HG02840 (cell line): ENCODE measurements around the gene KIRREL2.
"Not testable (repeated sequence)": the region's sequence is repeated elsewhere in the genome, so short reads cannot be mapped to it uniquely, and the experiment has no call there.

ENCODE experiments used
- ATAC-seq: cut with Tn5 transposase; IDR thresholded peaks from one replicate; pipeline ENCODE4 v1.9.1; 2021; ENCODE audit warnings: mild to moderate bottlenecking, moderate library complexity, moderate number of reproducible peaks; ENCODE audit not compliant: unreplicated experiment, low FRiP score

The KIRREL2 gene

DNA sequence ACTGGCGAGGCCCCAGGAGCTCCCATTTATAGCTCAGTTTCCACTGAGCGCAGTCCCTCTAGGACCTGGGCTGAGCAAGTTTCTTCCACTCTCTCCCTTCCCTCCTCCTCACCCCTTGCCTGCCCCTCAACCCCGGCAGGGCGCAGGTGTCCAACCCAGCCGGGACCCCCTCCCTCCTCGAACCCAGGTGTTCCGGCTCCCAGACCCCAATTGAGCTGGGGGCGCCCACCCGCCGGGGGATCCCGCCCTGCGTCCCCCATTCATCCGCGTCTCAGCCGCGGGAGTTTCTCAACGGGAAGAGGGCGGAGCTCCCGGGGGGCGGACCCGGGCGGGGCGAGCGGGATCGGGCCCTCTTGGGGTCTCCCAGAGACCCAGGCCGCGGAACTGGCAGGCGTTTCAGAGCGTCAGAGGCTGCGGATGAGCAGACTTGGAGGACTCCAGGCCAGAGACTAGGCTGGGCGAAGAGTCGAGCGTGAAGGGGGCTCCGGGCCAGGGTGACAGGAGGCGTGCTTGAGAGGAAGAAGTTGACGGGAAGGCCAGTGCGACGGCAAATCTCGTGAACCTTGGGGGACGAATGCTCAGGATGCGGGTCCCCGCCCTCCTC, at the start of gene KIRREL2:
Gene KIRREL2, plus strand, starts transcription at position 366 of the 604 bp plus-strand sequence. Its CDS starts 209 bp downstream, at position 575.
- no peak for ATAC-seq

DNA sequence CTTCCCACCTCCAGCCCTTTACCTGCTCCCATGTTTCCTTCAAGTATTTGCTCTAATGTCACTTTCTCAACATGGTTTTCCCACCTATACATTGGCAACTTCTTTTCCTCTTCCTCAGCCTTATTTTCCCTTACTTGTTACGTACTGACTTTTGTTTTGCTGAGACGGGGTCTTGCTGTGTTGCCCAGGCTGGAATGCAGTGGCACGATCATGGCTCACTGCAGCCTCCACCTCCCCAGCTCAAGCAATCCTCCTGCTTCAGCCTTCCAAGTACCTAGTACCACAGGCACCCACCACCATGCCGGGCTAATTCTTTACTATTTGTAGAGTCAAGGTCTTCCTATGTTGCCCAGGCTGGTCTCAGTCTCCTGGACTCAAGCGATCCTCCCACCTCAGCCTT, 49.1 kb upstream of the KIRREL2 start:
- ATAC-seq, result no peak

DNA sequence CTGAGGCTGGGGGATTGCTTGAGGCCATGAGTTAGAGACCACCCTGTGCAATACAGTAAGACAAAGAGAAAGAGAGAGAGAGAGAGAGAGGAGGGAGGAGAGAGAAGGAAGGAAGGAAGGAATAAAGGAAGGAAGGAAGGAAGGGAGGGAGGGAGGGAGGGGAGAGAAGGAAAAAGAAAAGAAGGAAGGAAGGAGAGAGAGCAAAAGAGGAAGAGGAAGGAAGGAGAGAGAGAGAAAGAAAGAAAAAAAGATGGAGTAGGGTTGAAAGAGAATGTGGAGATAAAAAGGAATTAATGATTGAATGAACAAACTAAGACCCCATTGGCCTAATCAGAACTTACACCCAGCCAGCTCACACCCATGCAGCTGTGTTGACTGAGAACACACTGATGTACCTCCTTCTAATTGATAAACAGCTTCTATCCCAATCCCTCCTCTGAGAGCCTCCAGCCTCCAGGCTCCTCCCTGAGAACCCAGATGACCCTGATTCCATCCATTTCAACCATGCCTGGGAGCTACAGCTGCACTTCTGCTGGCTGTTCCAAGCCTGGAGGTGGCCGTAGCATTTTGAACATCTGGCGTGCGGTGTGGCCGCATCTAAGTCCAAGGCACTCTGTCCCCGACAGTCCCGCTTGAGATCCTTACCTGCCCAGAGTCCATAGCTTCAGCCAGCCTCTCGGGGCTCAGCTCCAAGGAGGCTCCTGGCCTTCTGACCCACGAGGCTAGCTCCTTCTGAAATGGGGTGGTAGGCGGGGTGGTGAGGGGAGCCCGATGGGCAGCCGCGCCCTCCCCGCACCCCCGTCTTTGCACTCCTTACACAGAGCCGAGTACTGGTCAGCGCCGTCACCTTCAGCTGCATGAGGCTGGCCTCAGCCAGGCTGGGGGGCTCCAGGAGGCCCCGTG, 45.1 kb upstream of the KIRREL2 start:
- ATAC-seq, result no peak

DNA sequence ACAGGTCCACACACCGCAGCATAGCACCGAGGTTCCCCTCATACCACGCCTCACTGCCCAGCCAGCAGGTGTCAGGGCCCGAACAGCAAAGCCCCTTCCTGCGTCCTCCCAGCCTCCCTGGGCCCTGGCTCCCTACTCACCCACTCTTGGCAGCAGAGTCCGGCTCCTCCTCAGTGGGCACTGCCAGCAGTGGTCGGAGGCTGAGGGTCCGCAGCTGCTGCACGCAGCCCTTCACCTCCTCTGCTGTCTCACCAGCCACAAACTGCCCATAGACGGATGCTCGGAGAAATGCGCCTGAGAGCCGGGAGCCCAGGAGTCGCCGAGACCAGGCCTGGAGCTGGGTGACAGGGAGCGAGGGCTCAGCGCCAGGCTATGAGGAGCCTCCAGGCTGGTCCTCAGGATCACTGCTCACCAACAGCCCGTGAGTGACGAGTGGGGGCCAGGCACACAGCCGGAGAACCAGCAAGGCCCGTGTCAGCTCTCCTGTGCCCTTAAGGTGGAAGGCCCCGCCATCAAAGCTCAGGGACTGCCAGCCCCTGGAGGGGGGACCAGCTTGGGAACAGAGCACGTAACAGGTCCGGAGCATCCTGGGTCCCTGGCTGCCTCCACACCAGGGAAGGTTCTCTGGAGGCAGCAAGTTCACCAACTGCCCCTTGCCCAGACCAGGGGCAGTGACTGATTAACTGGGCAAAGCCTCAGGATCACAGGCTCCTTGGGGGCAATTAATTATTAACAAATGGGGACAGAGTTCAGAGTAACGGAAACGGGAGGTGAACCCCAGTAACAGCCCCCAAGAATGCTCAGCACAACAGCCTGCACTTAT, 44.3 kb upstream of the KIRREL2 start, which contains the start of gene PRODH2:
Gene PRODH2, minus strand, starts transcription at position 626 of the 823 bp plus-strand sequence. Its CDS starts 40 bp downstream, at position 586.
- no peak for ATAC-seq

DNA sequence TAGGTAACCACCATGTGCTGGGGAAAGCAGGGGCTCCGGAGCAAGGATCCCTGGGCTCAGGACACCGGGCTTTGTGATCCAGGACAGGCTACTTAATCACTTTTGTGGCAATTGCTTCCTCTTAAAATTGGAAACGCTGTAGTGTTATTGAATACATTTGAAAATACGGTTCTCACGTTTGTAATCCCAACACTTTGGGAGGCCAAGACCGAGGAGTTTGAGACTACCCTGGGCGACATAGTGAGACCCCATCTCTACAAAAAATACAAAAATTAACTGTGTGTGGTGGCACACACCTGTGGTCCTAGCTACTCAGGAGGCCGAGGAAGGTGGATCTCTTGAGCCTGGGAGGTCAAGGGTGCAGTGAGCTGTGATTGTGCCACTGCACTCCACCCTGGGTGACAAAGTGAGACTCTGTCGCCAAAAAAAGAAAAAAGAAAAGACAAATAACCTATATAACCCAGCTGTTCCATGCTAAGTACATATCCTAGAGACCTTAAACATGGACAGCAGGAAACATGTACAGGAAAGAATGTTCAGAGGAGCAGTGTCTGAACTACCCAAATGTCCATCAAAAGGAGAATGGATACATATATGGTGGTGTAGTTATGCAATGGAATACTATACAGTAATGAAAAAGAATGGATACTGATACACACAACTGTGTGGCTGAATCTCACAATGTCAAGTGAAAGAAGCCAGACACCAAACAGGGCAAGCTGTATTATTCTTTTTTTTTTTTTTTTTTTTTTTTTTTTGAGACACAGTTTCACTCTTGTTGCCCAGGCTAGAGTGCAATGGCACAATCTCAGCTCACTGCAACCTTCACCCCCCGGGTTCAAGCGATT, 43.4 kb upstream of the KIRREL2 start:
- no peak for ATAC-seq

DNA sequence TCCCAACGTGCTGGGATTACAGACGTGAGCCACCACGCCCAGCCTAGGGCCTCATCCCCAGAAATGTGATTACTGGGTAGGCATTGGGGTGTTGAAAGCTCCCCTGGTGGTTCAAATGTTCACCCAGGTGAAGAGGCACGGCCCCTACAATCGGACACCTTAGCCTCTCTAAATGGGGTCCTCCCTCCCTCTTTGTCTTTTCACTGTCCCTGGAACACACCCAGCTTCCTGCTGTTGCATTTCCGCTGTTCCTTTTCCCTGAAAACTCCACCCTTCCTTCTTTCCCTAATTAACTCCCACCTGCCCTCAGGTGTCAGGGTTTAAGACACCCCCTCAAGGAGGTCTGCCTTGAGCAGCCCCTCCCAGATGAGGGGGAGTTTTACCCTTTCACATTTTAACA, 40.4 kb upstream of the KIRREL2 start:
- ATAC-seq, result no peak

DNA sequence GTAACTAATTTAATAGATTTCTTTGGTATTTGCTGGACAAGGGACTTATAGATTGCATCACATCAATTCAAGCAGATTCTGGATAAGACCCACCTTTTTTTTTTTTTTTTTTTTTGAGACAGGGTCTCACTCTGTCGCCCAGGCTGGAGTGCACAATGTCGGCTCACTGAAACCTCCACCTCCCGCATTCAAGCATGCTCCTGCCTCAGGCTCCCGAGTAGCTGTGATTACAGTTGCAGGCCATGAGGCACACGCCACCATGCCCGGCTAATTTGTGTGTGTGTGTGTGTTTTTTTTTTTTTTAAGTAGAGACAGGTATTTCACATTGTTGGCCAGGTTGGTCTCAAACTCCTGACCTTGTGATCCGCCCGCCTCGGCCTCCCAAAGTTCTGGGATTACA, 39.9 kb upstream of the KIRREL2 start:
- ATAC-seq, result no peak

DNA sequence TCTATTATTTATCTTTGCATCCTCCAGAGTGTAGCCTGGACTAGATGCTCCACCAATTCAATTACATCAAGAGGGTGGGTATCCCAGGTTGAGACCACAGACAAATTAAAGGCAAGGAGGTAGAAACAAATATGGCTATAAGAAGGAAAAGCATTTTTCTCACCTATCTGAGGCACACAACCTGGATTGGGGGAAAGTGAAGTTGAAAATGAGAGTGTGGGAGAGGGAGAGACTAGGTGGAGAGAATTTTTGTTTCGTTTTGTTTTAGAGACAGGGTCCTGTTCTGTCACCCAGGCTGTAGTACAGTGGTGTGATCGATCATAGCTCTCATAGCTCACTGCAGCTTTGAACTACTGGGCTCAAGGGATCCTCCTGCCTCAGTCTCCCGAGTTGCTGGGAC, 38.3 kb upstream of the KIRREL2 start:
- no peak for ATAC-seq

DNA sequence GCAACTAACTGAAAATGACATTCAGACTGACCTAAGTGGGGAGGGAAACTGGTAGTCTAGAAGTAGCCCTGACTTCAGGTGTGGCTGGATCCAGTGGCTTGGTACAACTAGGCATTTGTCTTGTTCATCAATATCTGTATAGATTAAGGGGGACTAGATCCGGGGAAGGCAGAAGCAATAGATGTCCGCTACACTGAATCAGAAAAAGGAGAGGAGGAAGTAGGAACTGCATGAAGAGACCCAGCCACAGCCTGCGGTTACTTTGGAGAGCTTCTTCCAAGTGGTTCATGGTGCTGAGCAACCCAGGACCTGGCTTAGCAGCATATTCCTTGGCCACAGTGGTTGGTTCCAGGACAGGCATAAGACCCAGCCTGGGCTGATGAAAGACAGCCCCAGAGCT, 34.1 kb upstream of the KIRREL2 start:
- ATAC-seq, result no peak

DNA sequence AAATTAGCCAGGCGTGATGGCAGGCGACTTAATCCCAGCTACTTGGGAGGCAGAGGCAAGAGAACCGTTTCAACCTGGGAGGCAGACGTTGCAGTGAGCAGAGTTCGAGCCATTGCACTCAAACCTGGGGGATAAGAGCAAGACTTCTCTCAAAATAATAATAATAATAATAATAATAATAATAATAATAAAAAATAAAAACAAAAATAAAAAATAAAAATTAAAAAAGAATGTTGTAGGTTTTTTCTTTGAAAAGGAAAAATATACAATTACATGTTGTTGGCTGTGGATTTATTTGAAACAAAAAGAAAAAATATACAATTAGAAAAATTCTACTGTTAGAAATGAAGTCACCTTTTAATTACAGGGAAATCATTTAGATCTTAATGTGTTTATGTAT, 32.6 kb upstream of the KIRREL2 start:
- ATAC-seq, result no peak

DNA sequence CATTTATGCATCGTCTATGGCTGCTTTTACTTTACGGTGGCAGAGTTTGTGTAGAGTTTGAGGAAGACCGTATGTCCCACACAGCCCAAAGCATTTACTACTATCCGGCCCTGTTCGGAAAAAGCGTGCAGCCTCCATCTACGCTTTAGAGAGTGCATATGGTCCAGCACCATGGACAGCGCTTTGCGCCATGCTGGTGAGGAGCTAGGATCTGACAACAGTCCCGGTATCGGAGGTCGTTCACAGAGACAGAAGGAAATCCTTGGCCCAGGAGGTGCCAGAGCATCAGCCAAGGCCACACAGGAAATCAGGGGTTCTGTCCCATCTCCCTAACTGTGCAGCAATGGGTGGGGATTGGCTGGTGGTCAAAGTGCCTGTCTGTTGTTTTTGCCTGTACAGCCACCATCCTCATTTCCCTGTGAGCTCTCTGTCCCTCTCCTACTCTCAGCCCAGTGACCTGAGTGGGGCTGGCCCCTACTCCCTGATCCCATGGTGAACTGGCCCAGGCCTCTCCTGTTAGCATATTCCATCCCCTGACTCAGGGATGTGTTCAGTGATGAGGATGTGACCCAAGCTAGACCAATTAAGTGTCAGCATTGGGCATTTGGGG, 27.9 kb upstream of the KIRREL2 start:
- ATAC-seq, result no peak

DNA sequence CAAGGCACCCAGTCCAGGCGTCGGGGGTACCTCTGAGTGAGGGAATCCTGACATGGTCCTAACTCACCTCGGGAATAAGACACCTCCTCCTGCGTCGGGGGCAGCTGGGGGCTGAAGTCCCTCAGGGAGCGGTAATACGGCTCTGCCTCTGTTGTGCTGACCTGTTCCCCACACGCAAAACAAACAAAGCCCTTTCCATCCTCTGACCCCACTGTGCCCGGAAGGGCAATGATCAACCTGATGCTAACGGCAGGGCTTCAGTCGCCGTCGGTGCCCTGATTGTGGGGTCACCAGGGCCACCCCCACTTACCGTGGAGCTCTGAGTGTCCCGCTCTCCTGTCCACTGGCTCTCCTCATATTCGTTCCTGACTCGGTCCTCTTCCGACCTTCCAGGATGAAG, 25.7 kb upstream of the KIRREL2 start:
- no peak for ATAC-seq

DNA sequence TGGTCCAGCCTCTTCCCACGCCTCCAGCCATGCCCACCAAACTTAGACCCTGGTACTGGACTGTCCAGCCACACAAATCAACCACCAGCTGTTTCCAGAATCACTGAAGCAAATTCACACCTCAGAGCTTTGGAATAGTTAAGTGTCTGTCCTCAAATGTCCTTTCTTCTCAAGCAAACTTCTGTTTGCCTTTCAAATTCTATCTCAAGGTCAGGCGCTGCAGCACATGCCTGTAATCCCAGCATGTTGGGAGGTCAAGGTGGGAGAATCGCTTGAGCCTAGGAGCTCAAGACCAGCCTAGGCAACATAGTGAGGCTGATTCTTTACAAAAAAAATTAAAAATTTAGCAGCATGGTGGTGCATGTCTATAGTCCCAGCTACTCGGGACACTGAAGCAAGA, 24.7 kb upstream of the KIRREL2 start:
- ATAC-seq, result no peak

DNA sequence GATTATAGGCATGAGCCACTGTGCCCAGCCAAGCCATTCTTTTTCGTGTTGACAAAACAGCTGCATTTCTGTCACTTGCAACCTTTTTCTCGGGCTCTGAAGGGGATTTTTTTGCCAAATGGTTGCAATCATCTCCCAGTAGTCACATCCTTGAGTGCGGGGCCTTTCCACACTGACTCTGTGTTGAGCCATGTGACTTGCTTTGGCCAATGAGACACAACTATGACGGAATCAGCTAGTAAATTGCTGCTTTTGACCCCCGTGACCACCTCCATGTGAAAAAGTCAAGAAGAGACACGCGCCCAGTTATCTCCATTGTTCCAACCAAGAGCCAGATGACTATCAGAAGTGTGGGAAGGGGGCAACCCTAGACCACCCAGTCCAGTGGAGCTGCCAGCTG, 22.7 kb upstream of the KIRREL2 start:
- ATAC-seq, result no peak

DNA sequence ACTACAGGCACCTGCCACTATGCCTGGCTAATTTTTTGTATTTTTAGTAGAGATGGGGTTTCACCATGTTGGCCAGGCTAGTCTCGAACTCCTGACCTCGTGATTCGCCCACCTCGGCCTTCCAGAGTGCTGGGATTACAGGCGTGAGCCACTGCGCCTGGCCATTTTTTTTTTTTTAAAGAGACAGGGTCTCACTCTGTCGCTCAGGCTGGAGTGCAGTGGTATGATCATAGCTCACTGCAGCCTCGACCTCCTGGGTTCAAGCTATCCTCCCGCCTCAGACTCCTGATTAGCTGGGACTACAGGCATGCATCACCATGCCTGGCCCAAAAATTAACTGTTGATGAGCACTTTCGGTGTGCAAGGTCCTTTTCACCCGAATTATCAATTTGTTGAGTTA, 20.6 kb upstream of the KIRREL2 start:
- ATAC-seq, result not testable (repeated sequence)

DNA sequence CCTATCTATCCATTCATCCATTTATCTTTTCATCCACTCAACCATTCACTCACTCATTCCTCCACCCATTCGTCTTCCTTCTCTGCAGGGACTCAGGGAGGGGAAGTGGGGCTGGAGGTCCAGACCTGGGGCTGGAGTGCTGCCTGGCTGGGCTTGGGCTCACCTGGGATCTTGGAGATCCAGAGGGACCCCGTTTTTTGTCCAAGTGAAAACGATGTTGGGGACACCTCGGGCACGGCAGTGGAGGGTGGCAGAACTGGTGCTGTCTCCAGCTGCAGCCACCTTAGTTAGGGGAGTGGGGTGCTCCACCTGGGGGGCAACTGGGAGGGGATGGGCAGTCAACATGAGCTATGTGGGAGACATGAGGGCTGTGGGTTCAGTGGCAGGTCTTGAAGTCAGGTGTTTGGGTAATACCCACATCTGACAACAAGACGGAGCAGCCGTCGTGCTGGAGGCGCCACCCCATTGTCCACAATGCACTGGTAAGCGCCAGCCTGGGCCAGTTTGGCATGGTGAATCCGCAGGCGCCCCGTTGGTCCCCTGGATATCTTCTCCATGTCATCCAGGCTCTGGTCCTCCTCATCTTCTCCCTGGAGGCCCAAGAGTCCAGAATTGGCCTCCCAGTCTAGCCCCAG, 14.6 kb upstream of the KIRREL2 start:
- ATAC-seq, result no peak

DNA sequence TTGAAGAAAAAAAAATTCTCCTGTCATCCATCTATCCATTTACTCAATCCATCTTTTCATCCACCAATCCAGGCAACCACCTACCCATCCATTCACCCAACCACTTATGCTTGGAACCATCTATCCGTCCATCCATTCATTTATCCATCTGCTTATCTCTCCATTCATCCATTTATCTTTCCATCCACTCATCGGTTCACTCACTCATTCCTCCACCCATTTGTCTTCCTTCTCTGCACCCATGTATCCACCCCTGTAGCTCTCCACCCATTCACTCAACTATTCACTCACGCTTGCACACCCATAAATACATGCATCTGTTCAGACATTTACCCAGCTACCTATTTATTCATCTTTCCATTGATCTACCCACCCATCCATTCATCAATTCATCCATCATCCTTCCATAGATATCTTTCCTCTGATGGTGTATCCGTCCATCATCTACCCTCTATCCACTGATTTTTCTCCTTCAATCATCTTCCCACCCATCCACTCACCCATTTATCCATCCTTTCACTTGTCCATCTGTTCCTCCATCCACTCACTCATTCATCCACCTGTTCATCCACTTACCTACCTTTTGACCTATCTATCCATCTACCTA, 13.9 kb upstream of the KIRREL2 start:
- no peak for ATAC-seq

DNA sequence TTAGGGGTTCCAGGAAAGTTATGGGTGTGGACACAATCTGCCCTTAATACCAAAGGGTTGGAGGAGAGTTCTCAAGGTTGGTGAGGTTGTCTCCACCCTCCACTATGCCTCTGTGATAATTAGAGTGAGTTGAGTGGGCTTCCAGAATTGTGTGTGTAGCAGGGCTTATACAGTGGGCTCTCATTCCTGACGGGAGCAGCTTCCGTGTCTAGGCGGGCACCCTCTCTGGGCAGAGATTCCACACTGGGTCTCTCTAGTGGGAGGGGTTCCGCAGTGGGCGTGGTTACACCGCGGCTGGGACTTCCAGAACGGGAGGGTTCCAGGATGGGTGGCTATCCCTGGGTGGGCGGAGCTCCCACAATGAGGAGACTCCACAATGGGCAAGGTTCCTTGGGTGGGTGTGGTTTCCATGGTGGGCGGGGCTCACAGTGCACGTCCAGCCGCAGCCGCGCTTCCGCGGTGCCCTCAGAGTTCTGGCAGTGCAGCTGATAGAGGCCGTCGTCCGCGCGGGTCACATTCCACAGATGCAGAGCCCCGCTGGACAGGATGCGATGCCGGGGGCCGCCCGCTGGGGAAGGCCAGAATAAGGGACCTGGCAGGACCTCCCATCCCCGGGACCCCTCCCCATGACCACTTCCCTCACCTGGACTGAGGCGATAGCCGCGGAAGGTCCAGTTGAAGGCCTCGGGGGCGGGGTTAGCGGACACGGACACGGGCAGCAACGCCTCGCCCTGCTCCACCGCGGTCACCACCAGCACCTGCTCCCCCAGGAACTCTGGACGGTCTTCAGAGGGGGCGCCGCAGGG, 12.8 kb upstream of the KIRREL2 start:
- no peak for ATAC-seq
